ENCODE measurements around the gene NKAIN4.

DNA sequence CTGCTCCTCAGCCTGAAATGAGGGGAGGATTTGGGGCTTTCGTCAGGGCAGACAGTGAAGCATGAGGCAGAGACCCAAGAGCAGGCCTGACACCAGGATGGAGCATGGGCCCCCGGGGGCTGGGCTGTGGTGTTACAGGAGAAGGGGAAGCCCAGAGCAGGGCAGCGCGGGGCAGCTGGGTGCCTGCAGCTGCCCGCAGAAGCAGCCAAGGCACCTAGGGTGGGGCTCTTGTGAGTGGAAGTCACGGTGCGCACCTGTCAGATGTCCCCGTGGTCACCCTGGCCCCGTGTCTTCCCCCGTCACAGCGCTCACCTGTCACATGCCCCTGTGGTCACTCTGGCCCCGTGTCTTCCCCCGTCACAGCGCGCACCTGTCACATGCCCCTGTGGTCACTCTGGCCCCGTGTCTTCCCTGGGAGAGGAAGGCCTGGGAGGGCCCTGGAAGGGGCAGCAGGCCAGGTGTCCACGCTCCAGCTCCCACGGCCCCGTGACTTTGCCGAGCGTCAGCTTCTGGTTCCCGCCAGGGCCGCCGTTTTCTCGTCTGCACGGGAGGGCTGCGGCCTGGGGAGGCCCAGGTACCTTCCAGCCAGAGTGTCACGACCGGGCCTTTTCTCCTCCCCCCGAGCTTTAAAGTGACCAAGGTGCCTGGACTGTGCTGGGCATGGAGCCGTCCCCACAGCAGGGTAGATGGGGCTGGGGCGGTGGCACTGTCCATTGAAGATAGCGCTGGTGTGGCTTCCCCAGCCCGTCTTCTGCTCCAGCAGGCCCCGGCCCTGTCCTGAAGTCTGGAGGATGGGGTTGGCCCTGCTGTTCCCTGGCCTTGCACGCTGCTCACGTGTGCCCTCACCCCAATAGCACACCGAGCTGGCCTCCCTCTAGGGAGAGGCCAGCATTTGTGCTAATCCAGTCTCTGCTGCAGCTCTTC lies 27.7 kb upstream of the NKAIN4 start:
- TF ChIP-seq, protein P1, sequence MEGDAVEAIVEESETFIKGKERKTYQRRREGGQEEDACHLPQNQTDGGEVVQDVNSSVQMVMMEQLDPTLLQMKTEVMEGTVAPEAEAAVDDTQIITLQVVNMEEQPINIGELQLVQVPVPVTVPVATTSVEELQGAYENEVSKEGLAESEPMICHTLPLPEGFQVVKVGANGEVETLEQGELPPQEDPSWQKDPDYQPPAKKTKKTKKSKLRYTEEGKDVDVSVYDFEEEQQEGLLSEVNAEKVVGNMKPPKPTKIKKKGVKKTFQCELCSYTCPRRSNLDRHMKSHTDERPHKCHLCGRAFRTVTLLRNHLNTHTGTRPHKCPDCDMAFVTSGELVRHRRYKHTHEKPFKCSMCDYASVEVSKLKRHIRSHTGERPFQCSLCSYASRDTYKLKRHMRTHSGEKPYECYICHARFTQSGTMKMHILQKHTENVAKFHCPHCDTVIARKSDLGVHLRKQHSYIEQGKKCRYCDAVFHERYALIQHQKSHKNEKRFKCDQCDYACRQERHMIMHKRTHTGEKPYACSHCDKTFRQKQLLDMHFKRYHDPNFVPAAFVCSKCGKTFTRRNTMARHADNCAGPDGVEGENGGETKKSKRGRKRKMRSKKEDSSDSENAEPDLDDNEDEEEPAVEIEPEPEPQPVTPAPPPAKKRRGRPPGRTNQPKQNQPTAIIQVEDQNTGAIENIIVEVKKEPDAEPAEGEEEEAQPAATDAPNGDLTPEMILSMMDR (IDR thresholded peaks at IDR 0.05), result no peak
- no peak for TF ChIP-seq POLR2A (IDR thresholded peaks at IDR 0.05)
